ENCODE measurements around the gene APBA2.
A peak's percentile ranks its signal among the peaks of the same experiment; 100 is the strongest.

APBA2 gene

DNA sequence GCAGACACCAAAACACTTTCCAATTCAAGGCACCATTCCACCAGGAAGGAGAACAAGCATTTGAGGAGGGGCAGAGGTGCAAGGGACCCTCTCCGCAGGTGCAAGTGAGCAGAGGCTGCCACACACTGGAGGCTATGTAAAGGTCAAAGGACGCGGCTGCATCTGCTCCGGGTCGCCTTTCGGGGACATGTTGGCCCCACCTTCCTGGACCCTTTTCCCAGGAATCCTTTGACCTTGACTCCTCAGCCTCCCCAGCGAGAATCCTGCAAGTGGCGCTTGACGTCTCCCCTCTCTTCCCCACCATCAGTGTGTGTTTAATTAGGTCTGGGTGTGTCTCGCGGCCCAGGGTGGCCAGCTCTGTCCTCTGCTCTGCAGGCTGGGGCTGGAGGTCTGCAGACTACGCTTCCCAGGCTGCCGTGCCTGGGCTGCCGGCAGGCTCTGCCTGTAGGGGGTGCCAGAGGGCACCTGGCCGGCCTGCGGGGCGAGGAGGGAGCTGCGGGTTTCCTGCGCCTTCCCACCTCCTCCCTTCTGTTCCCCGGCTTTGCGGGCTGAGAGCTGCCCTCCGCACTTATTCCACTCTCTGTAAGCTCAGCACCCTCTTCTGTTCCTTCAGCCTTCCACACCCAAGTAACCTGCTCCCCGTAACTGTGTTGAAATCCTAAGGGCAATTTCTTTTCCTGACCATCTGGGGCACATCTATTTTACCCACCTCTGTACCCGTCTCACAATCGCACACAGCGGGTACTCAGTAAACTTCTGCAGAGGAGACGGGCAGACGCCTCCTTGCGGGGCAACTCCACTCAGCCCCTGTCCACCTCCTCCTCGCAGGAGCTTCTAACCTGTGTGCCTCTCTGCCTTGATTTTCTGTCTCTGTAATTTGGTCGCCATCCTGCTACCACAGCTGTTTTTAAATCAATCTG lies 254.0 kb downstream of the APBA2 start:
- H3K18ac ChIP-seq (ENCODE audit: low read depth in 1 of 2, low read length in 2 of 2), result no peak overlapping the region
- H3K9me3 ChIP-seq (ENCODE audit: control insufficient read depth, low read length), result no peaks in the 10 kb centered on the region
- H4K91ac ChIP-seq (ENCODE audit: low read length), result no peak overlapping the region
- H3K9ac ChIP-seq (ENCODE audit: low read length), result no peak overlapping the region
- H3K27me3 ChIP-seq (ENCODE audit: control insufficient read depth in 1 of 2, insufficient read depth in 1 of 2, low read length in 2 of 2), result peaks cover 0 to 50% of the 10 kb centered on the region in 2 experiments
- H4K8ac ChIP-seq (ENCODE audit: low read length), result no peak overlapping the region
- H2AK5ac ChIP-seq (ENCODE audit: low read length, severe bottlenecking), result no peak overlapping the region
- H3K4ac ChIP-seq (ENCODE audit: low read depth in 1 of 2, low read length in 2 of 2), result no peak overlapping the region
- peaks cover 38% of the 10 kb centered on the region for H3K4me1 ChIP-seq (ENCODE audit: control insufficient read depth, insufficient read depth, low read depth, low read length)
- no peak overlapping the region for H2BK15ac ChIP-seq (ENCODE audit: low read depth, poor library complexity, severe bottlenecking)
- H3K27ac ChIP-seq (ENCODE audit: low read length, poor library complexity, severe bottlenecking), result no peak overlapping the region
- 12% methylated on average over 28 of the region's 31 CpGs for WGBS
- peaks cover 0 to 4% of the 10 kb centered on the region in 2 experiments for H3K36me3 ChIP-seq (ENCODE audit: control insufficient read depth in 1 of 2, insufficient read depth in 2 of 2, low read depth in 1 of 2, low read length in 2 of 2)
- no peak overlapping the region for H2BK120ac ChIP-seq (ENCODE audit: low read depth, low read length)
- H3K79me1 ChIP-seq (replicated peaks; ENCODE audit: low read length, poor library complexity, severe bottlenecking), result no peaks in the 10 kb centered on the region
- no peak overlapping the region for H3K14ac ChIP-seq (ENCODE audit: low read length in 2 of 2)
- no peak overlapping the region for H3K23ac ChIP-seq (ENCODE audit: low read length in 2 of 2)
- peak overlapping the region; percentile 30 for H3K4me2 ChIP-seq (ENCODE audit: low read length, poor library complexity, severe bottlenecking)
- no peak overlapping the region for H2AFZ ChIP-seq (ENCODE audit: low read depth, low read length)
- no peak overlapping the region for H2BK5ac ChIP-seq (ENCODE audit: low read depth, low read length, poor library complexity, severe bottlenecking)
- H3K4me3 ChIP-seq (ENCODE audit: insufficient read depth in 1 of 2, low read depth in 1 of 2, low read length in 2 of 2), result peak overlapping the region in 1 of 2 experiments; percentile 32
- DNase-seq, result peak; percentile 35
- H2BK12ac ChIP-seq (ENCODE audit: low read length in 2 of 2), result no peak overlapping the region

DNA sequence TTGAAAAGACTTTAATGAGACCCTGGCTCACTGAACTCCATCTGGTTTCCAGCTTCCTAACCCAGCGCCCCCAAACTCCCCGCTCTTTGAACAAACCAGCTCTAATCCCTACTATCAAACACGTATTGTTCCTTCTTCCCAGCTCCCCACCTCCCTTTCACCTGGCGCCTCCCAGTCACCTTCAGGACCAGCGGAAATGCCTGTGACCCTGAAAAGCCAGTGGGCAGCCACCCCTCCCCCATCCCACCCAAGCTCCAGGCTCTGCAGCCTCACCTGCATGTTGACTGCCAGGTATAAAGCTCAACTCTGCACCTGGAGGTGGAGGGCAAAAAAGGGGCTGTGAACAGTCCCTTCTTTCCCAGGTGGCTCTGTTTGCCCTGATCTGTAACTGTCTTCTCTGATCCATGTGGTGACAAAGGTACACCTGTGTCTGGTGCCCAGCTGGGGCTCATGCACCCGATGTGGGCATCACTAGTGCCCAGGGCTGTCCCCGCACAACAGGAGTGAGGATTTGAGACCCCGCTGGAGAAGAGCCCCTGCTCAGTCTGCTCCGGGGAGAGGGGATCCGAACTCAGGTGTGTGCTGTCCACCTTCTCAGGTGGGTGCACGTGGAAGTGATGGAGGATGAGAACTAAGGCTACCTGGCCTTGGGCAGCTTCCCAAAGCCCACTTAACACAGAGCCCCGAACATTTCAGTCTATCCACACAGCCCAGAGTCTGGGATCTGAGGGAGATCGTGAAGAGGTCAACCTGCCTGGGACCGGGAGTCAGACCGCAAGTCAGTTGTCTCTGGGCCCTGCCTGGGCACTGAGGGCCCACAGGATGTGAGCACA lies 254.9 kb downstream of the APBA2 start:
- Histone ChIP-seq H3K4me3 (ENCODE audit: insufficient read depth in 1 of 2, low read depth in 1 of 2, low read length in 2 of 2) (no peak overlapping the region), H3K14ac (ENCODE audit: low read length in 2 of 2) (no peak overlapping the region), H3K23ac (ENCODE audit: low read length in 2 of 2) (no peak overlapping the region), H4K8ac (ENCODE audit: low read length) (no peak overlapping the region), H3K79me1 (replicated peaks; ENCODE audit: low read length, poor library complexity, severe bottlenecking) (no peaks in the 10 kb centered on the region), H3K18ac (ENCODE audit: low read depth in 1 of 2, low read length in 2 of 2) (no peak overlapping the region), H3K27ac (ENCODE audit: low read length, poor library complexity, severe bottlenecking) (peak overlapping the region; percentile 76), H2BK5ac (ENCODE audit: low read depth, low read length, poor library complexity, severe bottlenecking) (no peak overlapping the region), H3K9ac (ENCODE audit: low read length) (no peak overlapping the region), H3K4me1 (ENCODE audit: control insufficient read depth, insufficient read depth, low read depth, low read length) (peaks cover 36% of the 10 kb centered on the region), H3K27me3 (ENCODE audit: control insufficient read depth in 1 of 2, insufficient read depth in 1 of 2, low read length in 2 of 2) (peaks cover 0 to 50% of the 10 kb centered on the region in 2 experiments), H2BK120ac (ENCODE audit: low read depth, low read length) (no peak overlapping the region), H2AK5ac (ENCODE audit: low read length, severe bottlenecking) (peak overlapping the region; percentile 84), H3K4me2 (ENCODE audit: low read length, poor library complexity, severe bottlenecking) (no peak overlapping the region), H3K36me3 (ENCODE audit: control insufficient read depth in 1 of 2, insufficient read depth in 2 of 2, low read depth in 1 of 2, low read length in 2 of 2) (peaks cover 0 to 2% of the 10 kb centered on the region in 2 experiments), H2AFZ (ENCODE audit: low read depth, low read length) (no peak overlapping the region), H3K4ac (ENCODE audit: low read depth in 1 of 2, low read length in 2 of 2) (no peak overlapping the region), H3K9me3 (ENCODE audit: control insufficient read depth, low read length) (no peaks in the 10 kb centered on the region), H2BK15ac (ENCODE audit: low read depth, poor library complexity, severe bottlenecking) (no peak overlapping the region), H4K91ac (ENCODE audit: low read length) (no peak overlapping the region), H2BK12ac (ENCODE audit: low read length in 2 of 2) (no peak overlapping the region)
- WGBS, result 76% methylated on average over 15 of the region's 15 CpGs
- DNase-seq, result no peak

DNA sequence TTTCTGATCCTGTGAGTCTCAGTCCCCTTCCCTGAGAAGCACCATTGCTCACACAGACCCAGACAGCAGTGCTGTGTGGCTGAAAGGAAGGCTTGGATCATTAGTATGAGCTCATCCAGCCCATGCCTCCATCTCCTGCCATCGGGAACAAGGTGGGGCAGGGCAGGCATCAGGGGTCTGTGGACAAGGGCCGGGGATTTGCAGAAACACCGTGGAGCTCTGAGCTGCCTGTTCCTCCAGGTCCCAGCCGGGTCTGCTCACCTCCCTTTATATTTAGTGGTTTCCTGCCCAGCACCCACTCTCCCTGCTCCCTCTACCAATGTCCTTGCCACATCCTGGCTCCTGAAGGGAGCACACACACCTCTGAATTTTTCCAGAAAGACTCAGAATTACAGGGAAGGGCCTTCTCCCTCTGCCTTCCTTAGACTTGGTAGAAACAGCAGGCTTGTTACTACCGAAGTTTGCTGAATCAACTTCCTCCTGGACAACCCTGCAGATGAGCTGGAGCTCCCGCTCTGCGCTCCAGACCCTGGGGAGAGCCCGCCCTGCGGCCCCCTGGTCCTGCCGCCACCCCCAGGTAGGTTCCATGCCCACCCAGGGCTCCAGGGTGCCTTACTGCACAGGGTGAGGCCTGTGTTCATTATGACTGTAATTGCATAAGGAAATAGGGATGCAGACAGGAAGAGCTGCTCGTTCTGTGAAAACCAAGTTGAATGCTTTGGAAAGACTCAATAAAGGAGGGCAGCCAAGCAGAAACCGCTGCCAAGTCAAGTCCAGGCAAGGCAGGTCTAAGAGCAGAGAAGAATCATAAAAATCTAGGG lies 255.7 kb downstream of the APBA2 start:
- Histone ChIP-seq H2AK5ac (ENCODE audit: low read length, severe bottlenecking) (peak overlapping the region; percentile 84), H3K9ac (ENCODE audit: low read length) (no peak overlapping the region), H3K23ac (ENCODE audit: low read length in 2 of 2) (no peak overlapping the region), H3K4me2 (ENCODE audit: low read length, poor library complexity, severe bottlenecking) (no peak overlapping the region), H3K4me3 (ENCODE audit: insufficient read depth in 1 of 2, low read depth in 1 of 2, low read length in 2 of 2) (no peak overlapping the region), H2AFZ (ENCODE audit: low read depth, low read length) (no peak overlapping the region), H3K4ac (ENCODE audit: low read depth in 1 of 2, low read length in 2 of 2) (no peak overlapping the region), H3K14ac (ENCODE audit: low read length in 2 of 2) (no peak overlapping the region), H4K8ac (ENCODE audit: low read length) (no peak overlapping the region), H3K4me1 (ENCODE audit: control insufficient read depth, insufficient read depth, low read depth, low read length) (peaks cover 36% of the 10 kb centered on the region), H3K18ac (ENCODE audit: low read depth in 1 of 2, low read length in 2 of 2) (no peak overlapping the region), H3K79me1 (replicated peaks; ENCODE audit: low read length, poor library complexity, severe bottlenecking) (no peaks in the 10 kb centered on the region), H2BK15ac (ENCODE audit: low read depth, poor library complexity, severe bottlenecking) (no peak overlapping the region), H4K91ac (ENCODE audit: low read length) (no peak overlapping the region), H2BK12ac (ENCODE audit: low read length in 2 of 2) (no peak overlapping the region), H3K36me3 (ENCODE audit: control insufficient read depth in 1 of 2, insufficient read depth in 2 of 2, low read depth in 1 of 2, low read length in 2 of 2) (no peaks in the 10 kb centered on the region), H3K9me3 (ENCODE audit: control insufficient read depth, low read length) (no peaks in the 10 kb centered on the region), H2BK120ac (ENCODE audit: low read depth, low read length) (no peak overlapping the region), H2BK5ac (ENCODE audit: low read depth, low read length, poor library complexity, severe bottlenecking) (no peak overlapping the region), H3K27ac (ENCODE audit: low read length, poor library complexity, severe bottlenecking) (peak overlapping the region; percentile 76), H3K27me3 (ENCODE audit: control insufficient read depth in 1 of 2, insufficient read depth in 1 of 2, low read length in 2 of 2) (peaks cover 0 to 50% of the 10 kb centered on the region in 2 experiments)
- DNase-seq, result no peak
- WGBS, result 73% methylated on average over 12 of the region's 12 CpGs
